HEK293T (cell line): ENCODE results near the gene KCNK3.
"Not testable (repeated sequence)": the region's sequence is repeated elsewhere in the genome, so short reads cannot be mapped to it uniquely, and the experiment has no call there.

Experiments
- CTCF ChIA-PET: fragments of 350-600 bp; formaldehyde crosslinking; extraction: SDS; loops from one replicate; lab custom pipeline; 2021; ENCODE audit warnings: antibody characterized with exemption, inconsistent platforms; lab: Yijun Ruan, JAX
- POLR2A ChIA-PET: fragments of 350-600 bp; formaldehyde crosslinking; extraction: SDS; loops from one replicate; lab custom pipeline; 2020; ENCODE audit warnings: antibody characterized with exemption, inconsistent platforms; lab: Yijun Ruan, JAX
- DNase-seq: peaks from one replicate; pipeline ENCODE4 v3.0.0; 2012; ENCODE audit warnings: mixed read lengths; ENCODE audit errors: extremely low spot score
- ARNT ChIP-seq: fragments of 450-650 bp; IDR thresholded peaks from 2 replicates; pipeline ENCODE4 v1.6.1; 2017; ENCODE audit warnings: mild to moderate bottlenecking
- BHLHE40 ChIP-seq: fragments of 450-650 bp; IDR thresholded peaks from 2 replicates; pipeline ENCODE4 v1.6.1; 2016; ENCODE audit warnings: mild to moderate bottlenecking, moderate library complexity, borderline replicate concordance
- CTBP1 ChIP-seq: fragments of 450-650 bp; IDR thresholded peaks from 2 replicates; pipeline ENCODE4 v1.6.1; 2016; ENCODE audit warnings: borderline replicate concordance
- ELF4 ChIP-seq: fragments of 450-650 bp; IDR thresholded peaks from 2 replicates; pipeline ENCODE4 v1.6.1; 2017; ENCODE audit warnings: antibody characterized with exemption
- FOXA1 ChIP-seq: fragments of 450-650 bp; IDR thresholded peaks from 2 replicates; pipeline ENCODE4 v1.6.1; 2016; ENCODE audit warnings: mild to moderate bottlenecking
- FOXK2 ChIP-seq: fragments of 450-650 bp; IDR thresholded peaks from 2 replicates; pipeline ENCODE4 v1.6.1; 2016; ENCODE audit warnings: mild to moderate bottlenecking
- FOXM1 ChIP-seq: fragments of 450-650 bp; IDR thresholded peaks from 2 replicates; pipeline ENCODE4 v1.6.1; 2017; ENCODE audit warnings: mild to moderate bottlenecking, borderline replicate concordance
- HDGF ChIP-seq: fragments of 450-650 bp; IDR thresholded peaks from 2 replicates; pipeline ENCODE4 v1.6.1; 2017; ENCODE audit warnings: antibody characterized with exemption, borderline replicate concordance
- L3MBTL2 ChIP-seq: fragments of 450-650 bp; conservative IDR thresholded peaks from 2 replicates; pipeline ENCODE4 v1.6.1; 2016; ENCODE audit warnings: mild to moderate bottlenecking
- LEF1 ChIP-seq: fragments of 450-650 bp; IDR thresholded peaks from 2 replicates; pipeline ENCODE4 v1.6.1; 2017; ENCODE audit warnings: mild to moderate bottlenecking, borderline replicate concordance
- NFRKB ChIP-seq: fragments of 450-650 bp; IDR thresholded peaks from 2 replicates; pipeline ENCODE4 v1.6.1; 2016; ENCODE audit warnings: mild to moderate bottlenecking, moderate library complexity
- PKNOX1 ChIP-seq: fragments of 450-650 bp; IDR thresholded peaks from 2 replicates; pipeline ENCODE4 v1.6.1; 2016
- SP1 ChIP-seq: fragments of 450-650 bp; IDR thresholded peaks from 2 replicates; pipeline ENCODE4 v1.6.1; 2017
- SUZ12 ChIP-seq: fragments of 450-650 bp; IDR thresholded peaks from 2 replicates; pipeline ENCODE4 v1.6.1; 2016; ENCODE audit warnings: mild to moderate bottlenecking
- TARDBP ChIP-seq: fragments of 450-650 bp; IDR thresholded peaks from 2 replicates; pipeline ENCODE4 v1.6.1; 2016
- ZNF384 ChIP-seq: fragments of 450-650 bp; IDR thresholded peaks from 2 replicates; pipeline ENCODE4 v1.6.1; 2016

KCNK3 gene

GRCh38 chr2:26758790-26759321 lies 66.3 kb downstream of the KCNK3 start:
- DNase-seq, result no peak
- no peak for TF ChIP-seq SUZ12
- POLR2A ChIA-PET, result no interaction called here
- CTCF ChIA-PET, result no interaction called here

GRCh38 chr2:26759845-26760244 lies 67.3 kb downstream of the KCNK3 start:
- CTCF ChIA-PET, result no interaction called here
- POLR2A ChIA-PET, result no interaction called here
- TF ChIP-seq LEF1 (no peak), CTBP1 (no peak), NFRKB (no peak), PKNOX1 (no peak), FOXA1 (no peak), SP1 (no peak), TARDBP (no peak), SUZ12 (no peak), ARNT (no peak), BHLHE40 (no peak), L3MBTL2 (no peak), HDGF (no peak), ELF4 (no peak), ZNF384 (no peak), FOXM1 (no peak), FOXK2 (no peak)
- DNase-seq, result no peak

- POLR2A ChIA-PET, DNase-seq, CTCF ChIA-PET: not testable (repeated sequence)
These were observed 68.5 kb downstream of the KCNK3 start for GRCh38 chr2:26760991-26761390.

GRCh38 chr2:26763019-26763418 lies 70.5 kb downstream of the KCNK3 start:
- no peak for DNase-seq
- CTCF ChIA-PET, result no interaction called here

GRCh38 chr2:26764078-26764887 lies 71.8 kb downstream of the KCNK3 start, which contains the start of gene SLC35F6:
Gene SLC35F6, plus strand, starts transcription at chr2:26764284. Its CDS starts 66 bp downstream, at chr2:26764350.
- ChIA-PET CTCF (no interaction called here), POLR2A (no interaction called here)
- peak; percentile 92 for DNase-seq
- TF ChIP-seq ELF4, result peak; percentile 71
- TF ChIP-seq L3MBTL2, result peak; percentile 65
- no peak for TF ChIP-seq LEF1
- no peak for TF ChIP-seq SP1
- TF ChIP-seq PKNOX1, result no peak
- no peak for TF ChIP-seq ARNT
- no peak for TF ChIP-seq HDGF
- TF ChIP-seq FOXK2, result no peak
- no peak for TF ChIP-seq BHLHE40

More at GRCh38 chr2:26763019-26763418, 70.5 kb downstream of the KCNK3 start:
- POLR2A ChIA-PET, result interaction anchor here (1.0 kb wide), 1 partner anchor 10 kb away, joined by 5 read pairs; no protein-coding TSS in a partner anchor
- TF ChIP-seq SUZ12 (no peak), FOXA1 (no peak), FOXK2 (no peak), HDGF (no peak), NFRKB (no peak), FOXM1 (no peak), L3MBTL2 (no peak), ELF4 (no peak), ARNT (no peak), TARDBP (no peak), BHLHE40 (no peak), PKNOX1 (no peak)

GRCh38 chr2:26764906-26765305 lies 72.4 kb downstream of the KCNK3 start:
- ChIA-PET POLR2A (no interaction called here), CTCF (no interaction called here)
- no peak for DNase-seq
- TF ChIP-seq BHLHE40, result no peak
- TF ChIP-seq NFRKB, result no peak
- TF ChIP-seq FOXM1, result no peak
- no peak for TF ChIP-seq HDGF
- TF ChIP-seq FOXA1, result no peak
- TF ChIP-seq L3MBTL2, result no peak
- TF ChIP-seq ZNF384, result no peak
- no peak for TF ChIP-seq ELF4
- TF ChIP-seq LEF1, result no peak
- no peak for TF ChIP-seq PKNOX1
- TF ChIP-seq SUZ12, result no peak
- no peak for TF ChIP-seq CTBP1
- TF ChIP-seq ARNT, result no peak
- no peak for TF ChIP-seq TARDBP
- no peak for TF ChIP-seq FOXK2
- TF ChIP-seq SP1, result no peak
